Thyroid gland (tissue), 4 donors: Measurements from ENCODE around the gene SLC6A3. TPM values are rescaled to one million over a fixed set of nuclear protein-coding genes. Genes with fewer than 3 reads are reported as not detected.

Experiments
- DNase-seq, 2 donors: peaks; one replicate each; pipeline ENCODE4 v3.0.0-alpha.2; 2019
- H3K27ac ChIP-seq, 3 donors: fragments of 200-600 bp; sonication (generic); 1 replicate in 2 of 3; 2 replicates in 1 of 3; pipeline ENCODE4 v1.5.1; 2016 to 2019; ENCODE audit warnings: mild to moderate bottlenecking in 1 of 3, moderate library complexity in 1 of 3
- H3K27me3 ChIP-seq: fragments of 200-600 bp; sonication (generic); one replicate; pipeline ENCODE4 v1.5.1; 2019
- H3K36me3 ChIP-seq, 2 donors: fragments of 200-600 bp; sonication (generic); one replicate each; pipeline ENCODE4 v1.5.1; 2016 to 2019
- H3K4me1 ChIP-seq, 2 donors: fragments of 200-600 bp; sonication (generic); one replicate each; pipeline ENCODE4 v1.5.1; 2017 to 2019
- H3K4me3 ChIP-seq, 3 donors: fragments of 200-600 bp; sonication (generic); replicated peaks in 1 of 3; 1 replicate in 2 of 3; 2 replicates in 1 of 3; pipeline ENCODE4 v1.5.1; 2016; ENCODE audit warnings: mild to moderate bottlenecking in 1 of 3
- H3K9me3 ChIP-seq: fragments of 200-600 bp; sonication (generic); one replicate; pipeline ENCODE4 v1.5.1; 2017
- CTCF ChIP-seq, 6 experiments: fragments of 200-600 bp in 3 of 6; fragments of 450-650 bp in 3 of 6; sonication (generic) in 3 of 6; IDR thresholded peaks; one replicate each; pipeline ENCODE4 v1.5.1; 2016 to 2019; ENCODE audit warnings: antibody characterized with exemption in 6 of 6, mild to moderate bottlenecking in 2 of 6, inconsistent platforms in 1 of 6, moderate library complexity in 1 of 6
- POLR2A ChIP-seq, 2 donors: fragments of 450-650 bp; IDR thresholded peaks; one replicate each; pipeline ENCODE4 v1.6.1; 2017; ENCODE audit warnings: antibody characterized with exemption in 2 of 2, mild to moderate bottlenecking in 2 of 2, moderate library complexity in 1 of 2
- WGBS, 2 donors: methylation state at CpG; one replicate each; pipeline ENCODE4 v1.1.5; 2017; 5-methylcytosine and 5-hydroxymethylcytosine counted together
- intact Hi-C: fragments of 100-400 bp; cut with DNase I; formaldehyde crosslinking; loops from one replicate; pipeline ENCODE4 v1.15.1; 2023
- total RNA-seq, 4 donors: library from RNA; depleted of rRNA; stranded (reverse); fragments of >200 nt; gene quantifications; one replicate each; pipeline ENCODE4 v1.2.3, GENCODE V29; 2016

SLC6A3 gene
- total RNA-seq, 4 donors from 2014 or later: 0.54 to 0.67 (median 0.54) TPM; not detected in 1

GRCh38 chr5:1453613-1454012 is 8.4 kb upstream of the SLC6A3 start:
- no peak overlapping the region for H3K4me3 ChIP-seq
- no peaks in the 10 kb centered on the region for H3K9me3 ChIP-seq
- H3K4me1 ChIP-seq: no peaks in the 10 kb centered on the region
- H3K27me3 ChIP-seq: no peaks in the 10 kb centered on the region
- no peak for DNase-seq
- no peaks in the 10 kb centered on the region for H3K36me3 ChIP-seq
- 79% methylated on average over 2 of the region's 2 CpGs for WGBS, 2 donors
- TF ChIP-seq POLR2A (IDR thresholded peaks at IDR 0.05): no peak
- no peak for TF ChIP-seq CTCF (IDR thresholded peaks at IDR 0.05)
- intact Hi-C loops: no loop called here
- no peak overlapping the region for H3K27ac ChIP-seq

DNA sequence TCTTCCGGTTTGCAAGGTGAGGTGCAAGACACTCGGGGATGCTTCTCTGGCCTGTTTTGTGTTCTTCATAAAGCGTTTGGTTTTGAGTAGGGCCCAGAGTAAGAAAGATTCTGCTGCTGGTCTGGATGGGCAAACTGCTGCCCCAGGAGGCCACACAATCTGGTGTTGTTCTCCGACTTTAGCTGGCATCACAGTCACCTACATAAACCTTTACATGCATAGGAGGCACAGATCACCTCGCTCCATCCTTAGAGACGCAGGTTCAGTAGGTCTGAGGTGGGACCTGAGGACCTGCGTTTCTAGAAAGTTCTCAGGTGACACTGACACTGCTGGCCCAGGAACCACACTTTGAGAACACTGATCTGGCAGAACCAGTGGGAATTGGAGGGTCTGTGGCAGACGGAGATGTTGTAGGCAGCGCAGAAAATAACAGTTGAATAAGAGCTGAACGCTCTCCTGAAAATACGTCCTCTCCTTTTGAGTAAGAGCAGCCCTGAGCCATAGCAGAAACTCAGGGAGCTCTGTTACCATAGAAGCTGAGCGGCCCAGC is 3.9 kb upstream of the SLC6A3 start:
- H3K27ac ChIP-seq: no peak overlapping the region
- H3K9me3 ChIP-seq: no peaks in the 10 kb centered on the region
- WGBS, 2 donors: 84 to 87% methylated on average over 10 to 12 of the region's 12 CpGs
- H3K4me1 ChIP-seq: peaks cover 10 to 19% of the 10 kb centered on the region in 2 donors
- TF ChIP-seq CTCF (IDR thresholded peaks at IDR 0.05) (no peak), POLR2A (IDR thresholded peaks at IDR 0.05) (no peak)
- no peaks in the 10 kb centered on the region for H3K36me3 ChIP-seq
- DNase-seq: no peak
- H3K27me3 ChIP-seq: peaks cover 7% of the 10 kb centered on the region
- no peak overlapping the region for H3K4me3 ChIP-seq
- intact Hi-C loops: no loop called here

DNA sequence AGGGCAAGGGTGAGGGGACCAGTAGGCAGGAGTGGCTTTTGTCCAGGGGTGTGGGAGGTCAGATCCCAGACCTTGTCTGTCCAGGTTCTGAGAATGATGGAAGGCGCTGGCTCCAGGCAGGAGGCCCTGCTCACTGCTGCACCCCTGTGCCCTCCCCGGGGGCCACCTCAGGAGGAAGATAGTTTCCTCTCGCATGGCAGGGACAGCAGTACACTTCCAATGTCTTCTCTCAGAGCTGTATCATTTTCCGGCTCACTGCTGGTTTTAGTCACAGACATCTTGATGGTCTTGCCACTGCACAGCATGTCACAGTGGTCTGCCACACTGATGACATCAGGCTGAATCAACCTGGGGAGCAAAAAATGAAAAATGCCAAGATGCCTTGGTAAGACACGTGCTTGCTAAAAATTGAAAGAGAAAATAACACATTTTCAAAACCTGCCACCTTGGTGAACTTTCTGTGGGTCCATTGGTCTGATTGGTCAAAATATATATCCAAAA is 3.3 kb upstream of the SLC6A3 start:
- TF ChIP-seq POLR2A (IDR thresholded peaks at IDR 0.05) (no peak), CTCF (IDR thresholded peaks at IDR 0.05) (no peak)
- WGBS, 2 donors: 75 to 81% methylated on average over 5 of the region's 5 CpGs
- no peaks in the 10 kb centered on the region for H3K9me3 ChIP-seq
- H3K27ac ChIP-seq: no peak overlapping the region
- peaks cover 11 to 21% of the 10 kb centered on the region in 2 donors for H3K4me1 ChIP-seq
- H3K27me3 ChIP-seq: peaks cover 10% of the 10 kb centered on the region
- intact Hi-C loops: no loop called here
- DNase-seq: no peak
- no peak overlapping the region for H3K4me3 ChIP-seq
- H3K36me3 ChIP-seq: no peaks in the 10 kb centered on the region

GRCh38 chr5:1447671-1448361 is 2.6 kb upstream of the SLC6A3 start:
- no peak for DNase-seq
- H3K27me3 ChIP-seq: peaks cover 13% of the 10 kb centered on the region
- 72% methylated on average over 12 to 16 of the region's 16 CpGs for WGBS, 2 donors
- TF ChIP-seq CTCF (IDR thresholded peaks at IDR 0.05) (no peak), POLR2A (IDR thresholded peaks at IDR 0.05) (no peak)
- no peaks in the 10 kb centered on the region for H3K36me3 ChIP-seq
- no peaks in the 10 kb centered on the region for H3K9me3 ChIP-seq
- intact Hi-C loops: no loop called here
- peaks cover 11 to 21% of the 10 kb centered on the region in 2 donors for H3K4me1 ChIP-seq
- H3K4me3 ChIP-seq: no peak overlapping the region
- no peak overlapping the region for H3K27ac ChIP-seq
